ENCODE results near the gene CASP10.
"Not testable (repeated sequence)": the region's sequence is repeated elsewhere in the genome, so short reads cannot be mapped to it uniquely, and the experiment has no call there.

CASP10 gene

GRCh38 chr2:201182650-201183364 is at the start of gene CASP10:
Gene CASP10, plus strand, starts transcription at chr2:201183141. Its CDS starts 2,637 bp downstream, at chr2:201185778.
- DNase-seq = no peak

GRCh38 chr2:201135386-201135785 is 47.6 kb upstream of the CASP10 start:
- DNase-seq = no peak

GRCh38 chr2:201136889-201137321 is 46.0 kb upstream of the CASP10 start:
- no peak for DNase-seq

GRCh38 chr2:201137505-201138400 is 45.2 kb upstream of the CASP10 start:
- no peak for DNase-seq

DNA sequence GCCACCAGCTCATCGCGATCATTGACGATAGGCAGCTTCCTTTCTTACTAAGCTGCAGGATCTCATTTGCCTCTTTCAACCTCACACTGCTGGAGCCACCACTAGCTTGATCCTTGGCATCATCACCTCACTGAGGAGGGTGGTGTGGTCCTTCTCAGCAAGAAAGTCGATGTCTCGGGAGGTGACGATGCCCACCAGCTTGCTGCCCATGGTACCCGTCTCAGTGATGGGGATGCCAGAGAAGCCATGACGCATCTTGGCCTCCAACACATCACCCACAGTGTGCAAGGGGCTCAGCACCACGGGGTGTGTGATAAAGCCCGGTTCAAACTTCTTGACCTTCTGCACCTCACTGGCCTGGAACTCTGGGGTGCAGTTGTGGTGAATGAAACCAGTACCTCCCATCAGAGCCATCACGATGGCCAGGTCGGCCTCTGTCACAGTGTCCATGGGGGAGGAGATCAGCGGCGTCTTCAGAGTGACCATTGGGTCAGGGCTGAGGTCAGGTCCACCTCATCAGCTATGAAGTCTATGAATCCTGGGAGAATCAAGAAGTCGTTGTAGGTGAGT is 44.5 kb upstream of the CASP10 start:
- DNase-seq = no peak

GRCh38 chr2:201138986-201139781 is 43.8 kb upstream of the CASP10 start:
- not testable (repeated sequence) for DNase-seq

GRCh38 chr2:201139836-201140604 is 42.9 kb upstream of the CASP10 start:
- no peak for DNase-seq

GRCh38 chr2:201144101-201145051 is 38.6 kb upstream of the CASP10 start:
- DNase-seq = no peak

DNA sequence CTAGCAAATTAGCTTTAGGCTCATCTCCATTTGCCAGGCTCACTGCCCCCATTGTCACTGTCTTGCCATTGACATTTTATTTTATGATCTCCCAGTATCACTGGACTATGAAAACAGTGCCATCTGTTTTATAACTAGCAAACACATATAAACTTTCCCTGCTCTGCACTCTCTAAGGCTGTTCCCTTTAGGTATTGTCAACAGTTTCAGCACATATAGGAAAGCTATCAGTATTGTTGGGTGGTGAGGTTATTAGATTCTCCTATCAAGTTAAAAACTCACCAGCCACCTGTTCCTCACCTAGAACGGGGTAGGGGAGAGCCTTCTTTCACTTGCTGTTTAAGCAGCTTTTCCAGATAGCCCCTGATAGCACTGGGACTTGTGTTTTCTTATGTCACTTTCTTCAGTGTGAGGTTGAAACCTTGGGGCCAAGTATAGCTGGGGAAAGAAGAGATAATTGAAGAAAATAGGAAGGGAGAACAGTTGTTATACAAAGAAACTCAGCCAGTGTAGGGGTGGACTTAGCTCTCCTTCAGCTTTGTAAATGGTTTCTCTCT is 34.4 kb upstream of the CASP10 start:
- no peak for DNase-seq

DNA sequence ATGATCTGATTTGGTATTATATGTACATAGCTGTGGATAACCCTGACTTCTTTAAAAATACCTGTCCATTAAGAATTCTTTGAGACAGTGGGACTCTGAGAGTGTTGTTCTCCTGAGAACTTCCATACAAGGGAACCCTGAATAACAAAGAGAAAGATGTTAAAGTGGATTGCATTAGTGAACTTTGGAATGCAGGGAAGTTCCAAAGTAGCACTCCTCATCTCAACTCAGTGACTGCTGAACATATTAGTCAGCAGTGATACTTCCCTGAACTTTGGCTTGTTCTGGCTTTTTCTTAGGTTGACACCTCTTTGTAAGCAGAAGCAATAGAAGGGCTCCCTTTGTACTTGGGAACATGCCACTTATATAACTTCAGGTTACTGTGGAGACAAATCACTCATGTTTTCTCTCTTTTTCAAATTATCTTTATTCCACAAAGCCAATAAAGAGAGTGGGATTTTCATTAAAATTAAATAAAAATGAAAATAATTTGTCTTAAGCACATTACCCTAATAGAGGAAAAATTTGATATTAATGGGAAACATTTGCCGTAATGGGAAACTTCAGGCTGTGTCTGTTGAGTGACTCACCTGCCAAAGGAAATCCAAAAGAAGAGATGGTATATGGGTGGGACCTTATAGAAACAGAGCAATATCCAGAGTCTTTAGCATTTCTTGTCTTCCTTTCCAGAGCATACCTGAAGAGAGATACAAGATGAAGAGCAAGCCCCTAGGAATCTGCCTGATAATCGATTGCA is 33.7 kb upstream of the CASP10 start:
- no peak for DNase-seq

DNA sequence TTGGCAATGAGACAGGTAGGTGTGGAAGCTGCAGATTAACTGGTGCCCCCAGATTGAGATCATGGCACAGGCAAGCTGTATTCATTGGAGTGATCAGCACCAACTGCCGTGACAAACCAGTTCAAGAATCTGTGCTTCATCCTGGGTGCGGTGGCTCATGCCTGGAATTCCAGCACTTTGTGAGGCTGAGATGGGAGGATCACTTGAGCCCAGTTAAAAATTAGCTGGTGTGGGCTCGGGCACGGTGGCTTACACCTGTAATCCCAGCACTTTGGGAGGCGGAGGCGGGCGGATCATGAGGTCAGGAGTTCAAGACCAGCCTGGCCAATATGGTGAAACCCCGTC is 33.1 kb upstream of the CASP10 start:
- not testable (repeated sequence) for DNase-seq

DNA sequence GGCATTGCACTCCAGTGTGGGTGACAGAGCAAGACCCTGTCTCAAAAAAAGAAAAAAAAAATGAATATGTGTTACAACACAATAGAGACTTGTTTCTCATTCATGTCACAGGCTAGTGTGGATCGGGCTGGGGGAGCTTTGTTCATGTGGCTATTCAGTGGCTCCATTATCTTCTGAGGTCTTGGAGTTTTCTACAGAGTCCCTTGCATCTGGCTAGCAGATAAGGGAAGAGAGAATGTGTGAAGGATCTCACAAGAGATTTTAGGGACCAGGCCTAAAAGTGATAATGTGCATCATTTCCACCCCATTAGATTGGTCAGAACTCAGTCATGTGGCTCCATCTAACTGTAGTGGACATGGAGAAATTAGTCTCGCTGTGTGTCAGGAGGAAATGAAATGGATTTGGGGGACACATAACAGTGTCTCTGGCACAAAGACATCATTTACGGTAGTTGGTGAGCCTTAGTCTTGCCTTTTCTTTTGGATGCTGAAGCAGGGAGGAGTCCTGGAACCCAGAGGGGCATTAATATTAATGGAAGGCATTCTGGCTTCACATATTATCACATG is 32.4 kb upstream of the CASP10 start:
- no peak for DNase-seq

GRCh38 chr2:201151127-201151981 is 31.6 kb upstream of the CASP10 start:
- no peak for DNase-seq

DNA sequence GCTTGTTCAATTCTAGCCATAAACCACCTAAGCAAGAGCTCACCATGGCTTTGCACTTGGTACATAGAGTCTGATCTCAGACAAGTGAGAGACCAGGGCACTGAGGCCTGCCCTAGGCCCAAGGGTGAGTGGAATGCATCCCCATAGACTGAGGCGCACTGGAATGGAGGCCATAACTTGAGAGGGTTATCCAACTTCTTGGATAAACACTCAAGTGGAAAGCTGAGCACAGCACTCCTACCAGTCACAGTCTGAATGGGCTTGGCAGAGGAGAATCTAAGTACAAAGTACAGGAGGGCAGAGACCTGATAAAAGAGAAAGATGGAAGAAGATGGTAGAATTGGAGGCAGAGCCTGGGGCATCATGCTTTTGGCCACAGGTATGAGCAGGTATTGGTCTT is 30.4 kb upstream of the CASP10 start:
- DNase-seq = no peak

GRCh38 chr2:201152999-201153815 is 29.7 kb upstream of the CASP10 start:
- DNase-seq = no peak

GRCh38 chr2:201154615-201155399 is 28.1 kb upstream of the CASP10 start:
- DNase-seq = no peak

- DNase-seq = no peak
These were observed 26.9 kb upstream of the CASP10 start for GRCh38 chr2:201156036-201156435.
